HG02938 (cell line): ENCODE data around the gene MYO3B.
"Not testable (repeated sequence)": the region's sequence is repeated elsewhere in the genome, so short reads cannot be mapped to it uniquely, and the experiment has no call there.

Experiments
- ATAC-seq: cut with Tn5 transposase; IDR thresholded peaks from one replicate; pipeline ENCODE4 v1.9.1; 2021; ENCODE audit warnings: mild to moderate bottlenecking, moderate library complexity; ENCODE audit not compliant: unreplicated experiment

The MYO3B gene

DNA sequence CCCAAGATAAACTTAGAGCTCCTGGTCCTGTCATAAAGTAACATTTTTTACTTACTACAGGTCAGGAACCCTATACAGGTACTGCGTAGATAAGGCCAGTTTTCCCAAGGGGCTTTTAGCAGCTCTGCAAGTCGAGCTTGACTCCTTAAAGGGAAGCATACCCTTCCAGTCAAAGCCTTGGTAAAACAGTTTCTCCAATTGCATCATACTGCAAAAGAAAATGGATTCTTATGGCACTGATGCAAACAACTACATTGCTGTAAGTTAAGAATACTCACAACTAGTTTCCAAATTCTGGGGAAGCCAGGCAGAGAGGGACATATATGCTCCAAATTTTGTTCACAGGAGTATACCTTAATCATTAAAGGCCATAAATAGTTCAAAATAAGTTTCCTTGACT lies 31.0 kb downstream of the MYO3B start:
- ATAC-seq: no peak

DNA sequence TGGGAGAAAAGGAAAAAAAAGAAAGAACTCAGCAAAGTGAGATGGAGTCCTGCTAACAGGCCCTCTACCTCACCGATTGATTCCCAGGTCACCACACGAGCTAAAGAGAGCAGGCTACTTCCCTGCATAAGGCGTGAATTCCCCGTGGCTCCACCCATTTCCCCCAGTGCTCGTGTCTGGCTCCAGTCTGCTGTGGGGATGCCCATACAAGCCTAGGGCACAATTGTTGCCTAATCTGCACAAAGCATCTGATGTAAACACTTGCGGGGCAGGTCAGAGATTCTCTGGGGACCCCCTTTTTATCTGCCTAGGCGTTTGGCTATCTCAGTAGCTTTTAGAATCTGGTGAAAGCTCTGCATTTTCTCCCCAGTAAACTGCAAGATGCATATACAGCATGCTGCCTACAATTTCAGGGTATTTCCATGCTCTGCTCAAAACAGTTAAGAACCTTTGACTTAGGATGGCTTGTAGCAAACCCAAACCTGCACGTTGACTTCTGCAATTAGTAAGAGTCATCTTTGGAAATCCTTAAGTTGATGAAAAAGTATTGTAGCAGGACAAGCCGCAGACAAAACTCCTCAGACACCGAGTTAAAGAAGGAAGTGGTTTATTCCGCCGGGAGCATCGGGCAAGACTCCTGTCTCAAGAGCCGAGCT lies 34.8 kb downstream of the MYO3B start:
- ATAC-seq: no peak

DNA sequence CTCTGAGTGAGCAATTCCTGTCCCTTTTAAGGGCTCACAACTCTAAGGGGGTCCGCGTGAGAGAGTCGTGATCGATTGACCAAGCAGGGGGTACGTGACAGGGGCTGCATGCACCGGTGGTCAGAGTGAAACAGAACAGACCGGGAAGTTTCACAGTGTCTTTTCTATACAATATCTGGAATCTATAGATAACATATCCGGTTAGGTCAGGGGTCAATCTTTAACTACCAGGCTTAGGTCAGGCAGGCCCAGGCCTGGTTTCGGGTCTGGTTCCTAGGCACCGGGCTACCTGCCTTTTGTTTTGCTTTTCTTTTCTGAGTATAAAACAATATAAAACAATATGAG lies 35.3 kb downstream of the MYO3B start:
- ATAC-seq: not testable (repeated sequence)

DNA sequence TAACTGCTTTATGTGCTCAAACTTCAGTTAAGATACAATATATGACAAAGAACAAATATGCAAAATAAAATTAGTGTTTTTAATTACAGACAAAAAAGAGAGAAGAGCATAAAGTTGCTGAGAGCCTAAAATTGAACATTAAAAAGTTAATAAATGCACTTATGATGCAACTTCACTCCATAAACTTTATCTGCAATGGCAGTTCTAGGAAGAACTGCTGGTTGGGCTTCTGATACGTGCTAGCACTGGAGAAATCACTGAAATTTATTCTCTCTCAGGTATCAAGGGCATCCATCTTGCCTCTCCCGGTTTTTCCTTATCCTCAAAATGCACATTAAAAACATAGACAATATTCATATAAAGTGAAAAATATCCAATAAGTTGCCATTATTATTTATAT lies 35.7 kb downstream of the MYO3B start:
- no peak for ATAC-seq

DNA sequence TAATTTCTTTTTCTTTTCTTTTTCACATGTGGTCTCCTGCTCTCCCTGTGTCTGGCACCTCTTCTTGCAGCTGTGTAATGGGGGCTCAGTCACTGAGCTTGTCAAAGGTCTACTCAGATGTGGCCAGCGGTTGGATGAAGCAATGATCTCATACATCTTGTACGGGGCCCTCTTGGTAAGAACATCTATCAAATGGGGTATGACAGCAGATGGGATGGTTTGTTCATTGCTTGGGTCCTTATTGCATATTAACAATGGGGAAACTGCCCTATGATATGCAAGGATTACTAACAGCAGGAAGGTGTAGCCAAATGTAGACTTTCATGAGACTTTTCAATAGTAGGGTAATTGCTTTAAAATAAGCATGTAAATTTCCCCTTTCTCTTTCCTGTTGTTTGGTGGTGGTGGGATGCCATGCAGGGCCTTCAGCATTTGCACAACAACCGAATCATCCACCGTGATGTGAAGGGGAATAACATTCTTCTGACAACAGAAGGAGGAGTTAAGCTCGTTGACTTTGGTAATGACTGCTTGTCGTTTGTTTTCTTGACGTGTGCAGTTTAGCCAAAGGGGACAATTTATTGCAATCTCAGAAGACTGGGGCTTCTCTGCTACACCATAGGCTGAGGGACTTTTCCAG lies 36.5 kb downstream of the MYO3B start:
- ATAC-seq: no peak

DNA sequence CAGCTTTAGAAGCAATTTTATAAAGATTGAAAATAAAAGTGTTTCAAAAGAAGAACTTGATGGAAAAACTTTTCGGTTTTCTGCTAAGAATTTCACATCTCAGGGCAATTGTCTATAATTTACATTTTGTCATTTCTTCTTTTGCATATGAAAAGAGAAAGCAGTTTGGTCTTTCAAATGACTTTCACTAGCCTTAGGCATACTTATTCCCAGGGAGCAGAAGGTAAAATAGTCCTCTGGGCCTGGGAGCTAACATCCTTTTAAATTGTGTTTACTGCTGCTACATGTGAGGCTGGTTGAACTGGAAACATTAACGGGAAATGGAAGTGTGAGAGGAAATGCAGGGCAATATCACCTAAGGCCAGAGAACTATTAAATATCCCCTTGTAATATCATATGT lies 37.1 kb downstream of the MYO3B start:
- no peak for ATAC-seq

DNA sequence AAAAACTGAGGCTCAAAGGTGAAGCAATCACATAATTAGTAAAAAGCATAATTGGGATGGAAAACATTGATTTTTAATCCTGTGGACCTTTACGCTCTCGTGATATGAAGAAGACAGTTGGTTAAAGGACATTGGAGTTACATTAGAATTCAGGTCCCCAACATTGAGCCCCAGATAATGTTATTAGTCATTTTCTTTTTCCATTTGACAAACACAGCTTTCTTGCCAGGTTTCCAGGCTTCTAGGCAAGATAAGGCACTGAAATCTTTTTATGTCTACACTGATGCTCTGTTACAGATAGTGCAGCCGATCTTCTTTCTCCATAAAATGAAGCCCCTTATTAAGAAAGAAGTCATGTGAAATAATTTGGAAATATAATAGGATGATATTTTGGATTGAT lies 38.5 kb downstream of the MYO3B start:
- ATAC-seq: no peak

DNA sequence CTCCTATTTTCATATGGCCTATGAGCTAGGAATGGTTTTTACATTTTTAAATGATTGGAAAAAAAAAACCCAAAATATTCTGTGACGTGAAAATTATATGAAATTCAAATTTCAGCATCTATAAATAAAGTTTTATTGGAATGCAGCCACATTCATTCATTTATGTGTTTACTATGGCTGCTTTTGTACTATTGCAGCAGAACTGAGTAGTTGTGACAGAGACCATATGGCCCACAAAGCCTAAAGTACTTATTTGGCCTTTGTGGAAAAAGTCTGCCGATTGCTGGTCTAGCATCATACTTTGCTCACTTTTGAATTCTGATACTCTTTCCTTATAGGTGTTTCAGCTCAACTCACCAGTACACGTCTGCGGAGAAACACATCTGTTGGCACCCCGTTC lies 39.0 kb downstream of the MYO3B start:
- no peak for ATAC-seq

DNA sequence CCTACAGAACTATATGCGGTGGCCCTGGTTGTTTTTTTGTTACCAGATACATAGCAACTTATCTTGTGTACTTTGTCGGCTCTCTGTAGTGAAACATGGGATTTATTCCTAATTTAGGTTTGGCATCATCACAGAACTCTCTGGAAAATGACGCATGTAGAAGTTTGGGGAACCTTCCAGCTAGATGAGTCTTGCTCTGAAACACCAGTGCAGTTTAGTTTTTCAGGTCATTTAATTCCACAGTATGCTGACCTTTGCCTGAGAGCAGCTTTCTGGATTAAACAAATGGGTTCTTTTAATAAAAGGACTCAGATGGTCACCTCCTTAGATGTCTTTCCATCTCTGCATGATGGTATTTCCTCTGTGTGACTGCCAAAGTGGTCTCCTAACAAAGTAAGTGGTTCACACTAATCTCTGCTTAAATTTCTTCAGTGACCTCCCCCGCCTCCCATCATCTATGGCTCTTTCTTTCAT lies 39.9 kb downstream of the MYO3B start:
- no peak for ATAC-seq

DNA sequence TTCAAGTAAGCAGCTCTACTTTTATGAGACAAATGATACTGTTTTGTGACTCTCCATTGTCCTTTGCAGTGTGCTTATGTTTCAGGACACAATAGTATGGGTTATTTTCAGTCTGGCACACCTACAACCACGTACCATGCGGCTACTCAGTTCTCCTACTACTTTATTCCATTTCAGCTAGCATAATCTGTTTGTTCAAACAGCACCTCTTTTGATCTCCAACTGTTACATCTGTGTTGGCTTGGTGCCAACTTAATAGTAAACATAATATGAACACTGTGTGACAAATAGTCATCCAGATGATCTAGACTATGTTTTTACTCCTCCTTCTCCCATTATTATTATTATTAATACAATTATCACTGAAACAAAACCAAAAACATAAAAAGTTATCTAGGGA lies 40.5 kb downstream of the MYO3B start:
- ATAC-seq: no peak

DNA sequence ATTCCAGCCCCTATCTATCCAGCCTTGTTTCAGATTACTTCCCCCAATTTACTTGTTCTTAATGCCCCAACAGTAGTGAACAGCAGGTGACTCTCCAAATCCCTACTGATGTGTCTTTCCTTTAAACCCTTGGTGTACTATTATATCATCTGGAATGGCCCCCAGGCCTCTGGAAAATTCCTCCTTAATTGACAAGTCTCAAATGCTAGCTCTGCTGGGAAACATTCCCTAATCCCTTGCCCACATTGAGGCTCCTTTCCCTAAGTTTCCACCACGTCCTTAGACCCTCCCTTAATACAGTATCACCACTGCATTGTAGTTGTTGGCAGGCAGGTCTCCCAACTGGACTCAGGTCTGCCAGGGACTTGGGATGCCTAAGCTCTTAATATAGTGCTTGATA lies 41.0 kb downstream of the MYO3B start:
- ATAC-seq: no peak

DNA sequence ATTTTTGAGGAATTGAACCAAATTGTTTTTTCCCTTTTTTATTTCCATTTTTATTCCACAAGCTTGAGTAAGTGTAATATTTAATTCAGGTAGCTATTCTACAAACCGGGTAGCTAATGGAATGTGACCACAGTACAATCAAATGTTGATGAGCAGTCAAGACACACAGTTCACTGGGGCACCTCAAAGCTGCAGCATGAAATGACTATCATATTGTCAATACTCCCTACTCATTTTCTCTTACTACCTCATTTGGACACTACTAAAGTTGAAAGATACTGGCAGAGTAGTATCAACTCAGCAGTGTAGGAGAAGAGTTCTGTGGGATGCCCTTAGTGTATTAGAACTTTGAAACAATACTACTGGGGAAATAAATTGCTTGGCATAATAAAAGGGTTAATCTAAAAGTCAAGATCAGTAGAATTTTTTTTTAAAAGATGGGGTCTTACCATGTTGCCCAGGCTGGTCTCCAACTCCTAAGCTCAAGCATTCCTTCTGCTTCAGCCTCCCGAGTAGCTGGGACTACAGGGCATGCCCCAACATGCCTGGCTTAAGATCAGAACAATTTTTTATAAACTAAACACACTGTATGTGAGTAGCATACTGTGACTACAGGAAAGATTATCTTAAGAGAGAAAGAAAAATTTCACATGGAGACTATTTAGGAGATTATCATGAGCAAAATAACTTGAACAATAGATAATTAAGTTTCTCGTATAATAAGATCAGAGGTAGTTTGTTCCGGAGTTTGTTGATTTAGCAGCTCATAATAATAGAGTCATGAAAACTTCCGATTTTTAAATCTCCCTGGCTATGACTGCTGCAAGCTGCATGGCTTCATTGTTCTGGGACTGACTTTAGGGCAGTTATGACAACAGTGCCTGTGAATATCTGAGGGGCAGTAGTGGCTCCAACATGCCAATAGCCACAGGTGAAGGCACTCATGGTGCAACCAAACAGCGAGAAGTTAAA lies 43.7 kb downstream of the MYO3B start:
- ATAC-seq: no peak

DNA sequence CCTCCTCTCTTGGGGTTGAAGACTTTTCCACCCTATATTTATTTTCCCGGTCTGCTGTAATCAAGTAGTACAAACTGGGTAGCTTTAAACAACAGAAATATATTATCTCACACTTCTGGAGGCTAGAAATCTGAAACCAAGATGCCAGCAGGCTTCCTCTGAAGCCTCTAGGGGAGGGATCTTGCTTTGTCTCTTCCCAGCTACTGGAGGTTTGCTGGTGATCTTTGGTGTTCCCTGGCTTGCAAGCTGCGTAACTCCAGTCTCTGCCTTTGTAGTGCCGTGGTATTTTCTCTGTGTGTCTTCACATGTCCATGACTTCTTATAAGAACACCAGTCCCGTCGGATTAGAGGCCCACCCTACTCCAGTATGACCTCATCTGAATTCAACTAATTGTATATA lies 44.4 kb downstream of the MYO3B start:
- ATAC-seq: no peak

DNA sequence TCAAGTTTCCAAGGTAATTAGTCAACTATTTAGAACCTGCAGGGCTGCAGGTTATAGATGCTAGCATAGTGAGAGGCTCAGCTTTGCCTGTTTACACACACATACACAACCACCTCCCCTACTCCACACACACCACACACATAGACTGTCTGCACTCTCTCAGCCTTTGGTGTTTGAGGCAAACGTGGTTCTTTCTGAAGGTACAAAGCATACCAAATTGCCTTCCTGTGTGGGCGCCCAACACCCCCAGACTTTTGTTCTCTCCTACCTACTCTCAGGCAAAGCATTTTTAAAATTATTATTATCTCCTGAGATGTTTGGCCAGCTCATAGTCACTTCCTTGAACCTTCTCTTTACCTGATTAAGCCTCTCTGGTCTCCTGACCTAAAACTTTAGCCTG lies 44.9 kb downstream of the MYO3B start:
- no peak for ATAC-seq

DNA sequence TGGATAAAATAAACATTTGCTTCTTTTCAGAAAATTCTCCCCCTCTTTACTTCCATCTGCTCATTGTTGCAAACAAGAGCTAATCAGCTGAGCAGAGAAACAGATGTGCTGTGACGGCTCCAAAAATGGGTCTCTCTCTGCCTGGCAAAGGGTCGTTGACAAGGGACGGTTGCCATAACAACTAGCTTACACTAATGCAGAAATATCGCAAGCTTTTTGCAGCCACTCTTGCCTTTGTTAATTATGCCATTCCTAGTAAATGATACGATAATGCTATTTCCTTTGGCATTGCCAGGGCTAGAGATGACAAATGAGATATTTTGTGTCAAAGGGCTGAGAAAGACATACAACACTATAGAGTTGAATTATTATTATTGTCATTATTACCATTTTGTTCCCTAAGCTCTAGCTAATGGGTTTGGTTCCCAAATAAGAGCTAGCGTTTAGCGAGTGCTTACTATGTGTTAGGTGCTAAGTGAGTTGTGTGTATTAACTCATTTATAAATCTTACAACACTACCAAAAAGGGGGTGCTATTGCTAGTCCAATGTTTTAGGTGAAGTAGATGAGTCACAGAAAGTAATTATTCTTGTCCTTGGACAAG lies 46.8 kb downstream of the MYO3B start:
- no peak for ATAC-seq

DNA sequence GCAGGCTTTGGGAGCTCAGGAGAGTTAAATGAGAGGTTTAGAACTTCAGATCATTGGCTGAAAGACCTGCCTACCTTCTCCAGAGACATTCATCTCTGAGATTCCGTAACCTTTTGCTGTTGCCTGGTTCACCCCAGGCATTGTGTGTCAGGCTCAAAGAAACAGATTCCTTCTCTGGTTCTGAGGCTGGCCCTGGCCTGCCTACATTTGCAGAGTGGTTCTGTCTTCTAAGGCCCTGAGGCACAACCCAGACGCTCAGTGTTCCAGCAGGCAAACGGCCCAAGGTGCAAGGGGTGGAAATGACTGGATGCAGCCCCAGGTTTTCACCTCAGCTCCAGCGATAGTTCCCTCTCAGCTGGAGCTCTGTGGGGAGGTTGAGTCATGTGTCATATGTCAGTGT lies 48.3 kb downstream of the MYO3B start:
- ATAC-seq: no peak

DNA sequence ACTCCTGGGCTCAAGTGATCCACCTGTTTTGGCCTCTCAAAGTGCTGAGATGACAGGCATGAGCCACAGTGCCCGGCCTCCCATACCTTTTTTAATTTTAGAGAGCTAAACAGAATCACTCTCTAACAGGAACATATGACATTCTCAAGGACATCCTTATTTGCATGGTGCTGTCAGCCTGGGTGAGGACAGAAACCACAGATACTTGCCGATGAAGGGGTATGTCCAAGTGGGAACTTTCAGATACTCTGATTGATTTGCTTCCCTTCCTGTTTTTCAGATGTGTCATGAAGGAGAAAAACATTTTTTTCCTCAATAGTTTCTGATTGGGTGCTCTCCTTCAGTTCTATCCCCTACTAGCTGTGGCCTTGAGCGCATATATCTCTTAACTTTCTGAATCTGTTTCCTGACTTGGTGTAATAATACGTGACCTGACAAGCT lies 49.6 kb downstream of the MYO3B start:
- ATAC-seq: no peak

DNA sequence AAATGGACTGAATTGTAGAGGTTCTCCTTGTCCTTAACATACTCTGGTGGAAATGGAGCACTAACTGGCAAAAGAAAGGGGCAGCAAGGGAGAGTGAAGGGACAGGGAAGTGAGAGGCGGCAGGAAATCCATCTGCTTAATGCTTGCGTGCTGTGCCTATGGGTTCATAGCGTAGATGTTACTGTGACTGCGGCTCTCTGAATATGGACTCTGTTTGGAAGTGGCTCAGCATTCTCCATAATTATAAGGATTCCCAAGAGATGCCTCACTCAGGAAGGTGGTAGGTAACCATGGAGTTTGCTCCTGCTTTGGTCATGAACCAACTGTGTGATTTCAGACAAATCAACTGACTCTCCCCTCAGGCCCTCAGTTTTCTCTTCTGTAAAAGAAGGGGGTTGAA lies 50.0 kb downstream of the MYO3B start:
- ATAC-seq: no peak

DNA sequence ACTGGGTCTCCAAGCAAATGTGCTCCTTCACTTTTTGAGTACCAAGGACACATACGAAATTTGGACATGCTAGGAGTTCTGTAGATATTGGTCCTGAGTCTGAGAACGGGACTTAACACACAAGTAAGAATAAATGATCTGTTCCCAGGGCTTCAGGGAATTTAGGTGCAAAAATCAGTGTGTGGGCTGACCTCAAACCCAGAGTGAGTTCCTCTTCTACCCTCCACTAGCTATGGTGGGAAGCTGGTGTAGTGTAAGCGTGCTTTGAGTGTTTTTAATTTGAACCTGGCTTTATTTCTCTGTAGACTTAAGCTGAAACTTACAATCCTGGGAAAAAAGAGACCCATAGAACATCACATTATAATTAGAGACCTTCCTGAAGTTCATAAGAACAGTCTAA lies 50.5 kb downstream of the MYO3B start:
- ATAC-seq: no peak

DNA sequence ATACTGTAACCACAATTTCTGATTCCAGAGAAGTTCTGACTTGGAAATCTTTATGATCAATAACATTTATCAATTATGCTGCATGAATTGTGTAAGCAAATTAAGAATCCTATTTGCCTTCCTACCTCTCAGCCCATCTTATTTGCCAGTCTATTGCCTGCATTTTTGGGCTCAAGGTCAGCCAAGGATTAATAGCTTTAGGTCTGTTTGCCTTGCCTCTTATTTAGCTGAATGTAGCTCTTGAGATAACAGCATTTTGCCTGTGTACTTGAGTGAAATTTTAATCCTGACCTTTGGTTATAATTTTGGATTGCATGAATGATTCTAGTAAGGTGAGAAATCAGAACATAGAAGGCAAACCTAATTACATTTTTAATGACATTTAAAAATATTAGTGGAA lies 51.2 kb downstream of the MYO3B start:
- no peak for ATAC-seq

DNA sequence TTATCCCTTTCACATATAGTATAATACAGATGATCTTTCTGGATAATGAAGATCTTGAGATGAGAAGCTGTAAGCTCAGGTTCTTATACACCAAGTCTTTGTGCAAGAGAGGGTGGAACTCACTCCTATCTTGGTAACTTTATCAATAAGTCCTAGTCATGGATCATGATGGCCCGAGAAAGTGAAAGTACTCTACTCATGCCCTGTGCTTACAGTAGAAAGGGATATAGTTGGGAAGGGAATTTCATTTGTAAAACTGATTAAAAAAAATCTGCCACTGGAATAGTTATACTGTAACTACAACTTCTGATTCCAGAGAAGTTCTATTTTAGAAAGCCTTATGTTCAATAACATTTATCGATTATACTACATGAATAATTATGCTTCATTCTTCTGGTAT lies 51.8 kb downstream of the MYO3B start:
- ATAC-seq: no peak
